ENCODE data around the gene TVP23A. TPM values are rescaled to one million over a fixed set of nuclear protein-coding genes. Genes with fewer than 3 reads are reported as not detected.

The TVP23A gene
- total and polyA plus RNA-seq, 7 donors, result 0.01 to 0.13 (median 0.06) TPM; not detected in 3

DNA sequence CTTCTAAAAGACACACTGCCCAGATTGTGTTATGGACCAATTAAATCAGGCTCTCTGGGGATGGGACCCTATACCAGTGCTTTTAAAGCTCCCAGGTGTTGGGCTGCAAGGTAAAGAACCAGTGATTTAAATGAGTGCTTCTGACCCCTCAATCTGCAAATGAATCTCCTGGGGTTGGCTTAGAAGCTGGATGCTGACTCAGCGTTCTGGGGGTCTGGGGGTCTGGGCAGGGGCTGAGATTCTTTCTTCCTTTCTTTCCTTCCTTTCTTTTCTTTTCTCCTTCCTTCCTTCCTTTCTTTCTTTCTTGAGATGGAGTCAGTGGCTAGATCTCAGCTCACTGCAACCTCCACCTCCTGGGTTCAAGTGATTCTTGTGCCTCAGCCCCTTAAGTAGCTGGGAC is 2.0 kb upstream of the TVP23A start:
- TF ChIP-seq, protein P1, sequence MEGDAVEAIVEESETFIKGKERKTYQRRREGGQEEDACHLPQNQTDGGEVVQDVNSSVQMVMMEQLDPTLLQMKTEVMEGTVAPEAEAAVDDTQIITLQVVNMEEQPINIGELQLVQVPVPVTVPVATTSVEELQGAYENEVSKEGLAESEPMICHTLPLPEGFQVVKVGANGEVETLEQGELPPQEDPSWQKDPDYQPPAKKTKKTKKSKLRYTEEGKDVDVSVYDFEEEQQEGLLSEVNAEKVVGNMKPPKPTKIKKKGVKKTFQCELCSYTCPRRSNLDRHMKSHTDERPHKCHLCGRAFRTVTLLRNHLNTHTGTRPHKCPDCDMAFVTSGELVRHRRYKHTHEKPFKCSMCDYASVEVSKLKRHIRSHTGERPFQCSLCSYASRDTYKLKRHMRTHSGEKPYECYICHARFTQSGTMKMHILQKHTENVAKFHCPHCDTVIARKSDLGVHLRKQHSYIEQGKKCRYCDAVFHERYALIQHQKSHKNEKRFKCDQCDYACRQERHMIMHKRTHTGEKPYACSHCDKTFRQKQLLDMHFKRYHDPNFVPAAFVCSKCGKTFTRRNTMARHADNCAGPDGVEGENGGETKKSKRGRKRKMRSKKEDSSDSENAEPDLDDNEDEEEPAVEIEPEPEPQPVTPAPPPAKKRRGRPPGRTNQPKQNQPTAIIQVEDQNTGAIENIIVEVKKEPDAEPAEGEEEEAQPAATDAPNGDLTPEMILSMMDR (IDR thresholded peaks at IDR 0.05), result no peak
- Histone ChIP-seq H3K36me3 (ENCODE audit: insufficient read depth in 1 of 2, low read depth in 1 of 2) (no peaks in the 10 kb centered on the region), H3K4me1 (no peaks in the 10 kb centered on the region), H3K27ac (no peak overlapping the region), H3K27me3 (ENCODE audit: insufficient read depth in 3 of 3, low read length in 2 of 3) (no peaks in the 10 kb centered on the region), H3K4me3 (no peak overlapping the region), H3K9me3 (no peaks in the 10 kb centered on the region)
- intact Hi-C loops (cut with DNase I), result no loop called here
- DNase-seq (no peak), ATAC-seq (no peak)
- 47 to 76% (median 56%) methylated on average over 1 of the region's 1 CpG for WGBS, 3 donors

DNA sequence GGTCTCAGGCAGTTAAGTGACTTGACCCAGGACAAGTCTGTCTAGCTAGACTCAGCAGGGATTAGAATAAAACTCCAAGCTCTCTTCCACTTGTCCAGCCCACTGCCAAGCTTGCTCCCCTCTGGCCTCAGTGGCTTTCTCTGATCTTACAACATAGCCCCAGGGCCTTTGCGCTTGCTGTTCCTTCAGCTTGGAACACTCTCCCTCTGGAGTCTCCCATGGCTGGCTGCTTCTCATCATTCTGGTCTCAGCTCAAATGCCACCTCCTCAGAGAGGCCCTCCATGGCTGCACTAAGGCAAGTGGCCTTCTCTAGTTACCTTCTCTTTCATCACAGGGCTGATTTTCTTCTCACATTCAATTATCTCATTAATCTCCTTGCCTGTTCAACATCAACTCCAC is 1.1 kb downstream of the TVP23A start:
- ATAC-seq (no peak), DNase-seq (no peak)
- TF ChIP-seq, protein P1 (IDR thresholded peaks at IDR 0.05), result no peak
- WGBS, 3 donors, result 100% methylated on average over 1 of the region's 1 CpG
- Histone ChIP-seq H3K9me3 (no peaks in the 10 kb centered on the region), H3K4me1 (no peaks in the 10 kb centered on the region), H3K27ac (no peak overlapping the region), H3K27me3 (ENCODE audit: insufficient read depth in 3 of 3, low read length in 2 of 3) (no peaks in the 10 kb centered on the region), H3K4me3 (no peak overlapping the region), H3K36me3 (ENCODE audit: insufficient read depth in 1 of 2, low read depth in 1 of 2) (no peaks in the 10 kb centered on the region)
- intact Hi-C loops (cut with DNase I), result no loop called here

DNA sequence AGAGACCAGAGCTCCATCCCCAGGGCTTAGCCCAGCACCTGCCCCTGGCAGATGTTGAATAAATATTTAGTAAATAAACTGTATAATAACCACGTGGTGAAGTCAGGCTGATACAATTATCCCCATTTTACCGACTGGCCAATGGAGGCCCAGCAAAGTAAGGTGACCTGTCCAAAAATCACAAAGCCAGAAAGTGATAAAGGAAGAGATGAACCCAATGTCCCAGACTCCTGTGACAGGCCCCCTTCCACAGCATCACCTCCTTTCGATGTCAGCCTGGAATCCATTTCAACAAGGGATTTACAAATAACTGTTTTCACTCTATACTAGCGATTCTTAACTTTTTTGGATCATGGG is 5.5 kb downstream of the TVP23A start:
- TF ChIP-seq, protein P1 (IDR thresholded peaks at IDR 0.05), result no peak
- no peak for ATAC-seq
- intact Hi-C loops (cut with DNase I), result no loop called here
- Histone ChIP-seq H3K36me3 (ENCODE audit: insufficient read depth in 1 of 2, low read depth in 1 of 2) (no peaks in the 10 kb centered on the region), H3K4me1 (no peaks in the 10 kb centered on the region), H3K9me3 (no peaks in the 10 kb centered on the region), H3K4me3 (no peak overlapping the region), H3K27ac (no peak overlapping the region), H3K27me3 (ENCODE audit: insufficient read depth in 3 of 3, low read length in 2 of 3) (no peaks in the 10 kb centered on the region)
- no peak for DNase-seq
- 72 to 80% (median 75%) methylated on average over 4 of the region's 4 CpGs for WGBS, 3 donors

DNA sequence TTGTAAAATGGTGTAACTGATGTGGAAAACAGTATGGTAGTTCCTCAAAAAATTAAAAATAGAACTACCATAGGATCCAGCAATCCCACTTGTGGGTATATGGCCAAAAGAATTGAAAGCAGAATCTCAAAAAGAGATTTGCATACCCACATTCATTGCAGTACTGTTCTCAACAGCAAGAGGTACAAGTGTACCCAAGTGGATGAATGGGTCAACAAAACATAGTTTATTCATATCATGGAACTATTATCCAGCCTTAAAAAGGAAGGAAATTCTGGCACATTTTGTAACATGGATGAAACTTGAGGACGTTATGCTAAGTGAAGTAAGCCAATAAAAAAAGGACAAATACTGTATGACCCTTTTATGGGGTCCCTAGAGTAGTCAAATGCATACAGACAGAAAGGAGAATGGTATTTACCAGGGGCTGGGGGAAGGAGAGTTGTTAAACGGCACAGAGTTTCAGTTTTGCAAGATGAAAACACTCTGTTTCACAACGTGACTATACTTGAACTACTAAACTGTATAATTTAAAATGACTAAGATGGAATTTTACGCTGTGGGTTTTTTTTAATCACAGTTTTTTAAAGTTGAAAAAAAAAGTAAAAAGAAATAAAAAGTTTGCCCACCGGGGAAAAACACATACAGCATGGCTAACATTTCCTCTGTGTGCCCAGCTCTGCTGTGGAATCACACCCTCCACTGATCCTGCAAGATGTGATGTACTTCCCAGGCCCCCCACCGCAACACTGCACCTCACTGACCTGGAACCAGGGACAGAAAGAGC is 6.1 kb downstream of the TVP23A start:
- 53 to 62% (median 54%) methylated on average over 6 of the region's 6 CpGs for WGBS, 3 donors
- TF ChIP-seq, protein P1 (IDR thresholded peaks at IDR 0.05), result no peak
- Histone ChIP-seq H3K4me1 (no peaks in the 10 kb centered on the region), H3K9me3 (no peaks in the 10 kb centered on the region), H3K27ac (no peak overlapping the region), H3K4me3 (no peak overlapping the region), H3K36me3 (ENCODE audit: insufficient read depth in 1 of 2, low read depth in 1 of 2) (no peaks in the 10 kb centered on the region), H3K27me3 (ENCODE audit: insufficient read depth in 3 of 3, low read length in 2 of 3) (no peaks in the 10 kb centered on the region)
- intact Hi-C loops (cut with DNase I), result no loop called here
- DNase-seq (no peak), ATAC-seq (no peak)

DNA sequence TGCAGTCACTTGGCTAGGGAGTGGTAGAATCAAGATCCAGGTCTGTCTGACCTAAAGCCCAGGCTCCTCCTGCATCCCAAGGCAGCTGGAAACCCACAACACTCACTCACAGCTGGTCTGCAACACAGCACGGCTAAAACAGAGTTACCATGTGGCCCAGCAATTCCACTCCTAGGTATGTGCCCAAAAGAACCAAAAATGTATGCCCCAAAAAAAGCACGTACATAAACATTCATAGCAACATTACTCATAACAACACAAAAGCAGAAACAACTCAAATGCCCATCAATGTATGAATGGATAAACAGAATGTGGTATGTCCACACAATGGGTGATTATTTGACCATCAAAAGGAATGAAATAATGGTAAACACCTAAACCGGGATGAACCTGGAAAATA is 8.9 kb downstream of the TVP23A start:
- Histone ChIP-seq H3K4me3 (no peak overlapping the region), H3K36me3 (ENCODE audit: insufficient read depth in 1 of 2, low read depth in 1 of 2) (no peaks in the 10 kb centered on the region), H3K27me3 (ENCODE audit: insufficient read depth in 3 of 3, low read length in 2 of 3) (no peaks in the 10 kb centered on the region), H3K9me3 (no peaks in the 10 kb centered on the region), H3K27ac (no peak overlapping the region), H3K4me1 (no peaks in the 10 kb centered on the region)
- intact Hi-C loops (cut with DNase I), result loop anchor here in 1 of 2 donors (5.0 kb wide), 1 partner anchor 52 kb away; no protein-coding TSS in a partner anchor
- ATAC-seq (no peak), DNase-seq (no peak)
- TF ChIP-seq, protein P1 (IDR thresholded peaks at IDR 0.05), result no peak
- 89 to 92% (median 91%) methylated on average over 3 of the region's 3 CpGs for WGBS, 3 donors
